Activated CD4-positive, alpha-beta T cell treated with anti-CD3 and anti-CD28 coated beads for 4 hours (primary cell): ENCODE results near the gene FYB2.
"Not testable (repeated sequence)": the region's sequence is repeated elsewhere in the genome, so short reads cannot be mapped to it uniquely, and the experiment has no call there.

Source experiments
- DNase-seq, 2 donors: peaks; one replicate each; pipeline ENCODE4 v3.0.0-alpha.2; 2020

The FYB2 gene

DNA sequence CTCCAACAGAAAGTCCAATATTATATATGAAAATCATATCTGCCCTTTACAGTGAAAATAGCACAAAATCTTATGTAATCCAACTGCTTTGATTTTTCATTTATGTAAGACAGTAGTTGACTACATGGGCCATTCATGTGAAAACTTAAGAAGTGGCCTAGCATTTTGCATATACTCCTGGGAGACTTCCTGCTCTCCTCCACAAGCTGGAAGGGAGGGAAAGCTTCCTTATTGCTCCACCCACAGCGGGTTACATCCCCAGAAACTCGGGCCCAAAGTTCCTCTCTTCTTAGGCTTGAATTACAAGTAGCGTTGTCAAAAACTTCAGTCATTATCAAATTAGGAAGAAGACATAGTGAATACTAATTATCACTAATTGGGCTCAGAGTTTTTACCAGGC is 29.2 kb downstream of the FYB2 start:
- DNase-seq, result no peak

DNA sequence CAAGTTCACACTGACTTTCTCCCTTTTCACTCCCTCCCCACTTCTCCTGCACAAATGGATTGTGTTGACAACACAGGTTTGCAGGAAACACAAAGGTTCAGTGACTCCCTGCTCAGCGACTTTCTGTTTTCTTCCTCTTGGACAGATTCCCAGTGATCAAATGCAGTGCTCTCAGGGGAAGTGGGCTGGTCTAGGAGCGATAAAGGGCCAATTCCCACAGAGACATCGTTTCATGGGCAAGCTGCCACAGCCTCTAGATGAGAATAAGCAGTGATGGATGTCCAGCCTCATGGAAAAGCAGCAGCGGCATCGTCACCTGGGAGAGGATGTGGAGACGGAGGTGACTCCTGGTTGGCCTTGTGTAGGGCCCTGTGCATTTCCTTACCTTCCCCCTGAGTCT is 30.6 kb downstream of the FYB2 start:
- DNase-seq, result no peak

DNA sequence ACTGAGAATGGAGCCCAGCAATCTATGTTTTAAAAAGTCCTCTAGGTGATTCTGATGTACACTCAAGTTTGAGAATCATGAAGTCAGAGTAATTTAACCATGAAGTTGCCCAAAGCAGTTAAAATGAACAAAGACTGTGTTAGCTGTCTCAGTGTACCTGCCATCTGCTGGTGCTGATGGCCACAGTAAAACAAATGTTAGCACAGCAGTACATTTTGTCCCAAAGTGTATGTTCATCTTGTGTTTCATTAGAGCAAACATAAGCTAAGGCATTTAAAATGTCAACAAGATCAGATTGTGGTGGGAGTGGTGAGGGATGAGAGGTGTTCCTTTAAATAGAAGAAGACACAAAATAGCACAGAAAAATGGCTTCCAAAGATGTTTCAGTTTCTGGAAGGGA is 31.1 kb downstream of the FYB2 start:
- no peak for DNase-seq

DNA sequence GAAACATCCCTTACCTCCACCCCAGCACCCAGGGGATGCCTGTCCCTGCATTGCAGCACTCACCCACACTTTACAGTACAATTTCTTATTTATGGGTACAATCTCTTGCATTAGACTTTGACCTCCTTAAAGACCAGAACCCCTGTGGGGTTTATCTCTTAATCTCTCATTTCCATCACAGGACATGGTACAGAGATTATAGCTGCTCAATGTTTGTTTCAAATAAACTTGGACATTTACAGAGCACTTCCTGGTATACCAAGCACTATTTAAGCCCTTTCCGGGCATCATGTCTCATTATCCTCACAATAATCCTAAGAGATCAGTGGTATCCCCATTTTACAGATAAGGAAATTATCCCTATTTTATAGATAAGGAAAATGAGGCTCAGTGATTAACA is 31.9 kb downstream of the FYB2 start:
- no peak for DNase-seq

DNA sequence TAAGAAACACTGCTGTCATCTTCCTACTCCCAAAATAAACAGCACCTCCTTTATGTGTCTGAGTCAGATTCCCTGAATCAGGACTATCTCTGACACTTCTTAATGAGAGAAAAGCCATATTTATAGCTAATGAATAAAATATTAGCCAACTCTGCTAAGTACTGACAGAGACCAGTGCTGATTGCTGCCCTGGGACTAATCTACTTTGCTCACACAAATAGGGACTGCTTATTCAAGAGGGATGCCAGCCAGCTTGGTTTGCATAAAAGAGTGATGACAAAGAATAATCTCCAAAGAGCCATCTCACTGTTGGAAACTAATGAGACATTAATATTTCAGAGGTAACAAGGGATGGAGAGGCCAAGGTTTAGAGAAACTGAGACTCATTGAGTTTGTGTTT is 36.4 kb downstream of the FYB2 start:
- DNase-seq, result no peak

DNA sequence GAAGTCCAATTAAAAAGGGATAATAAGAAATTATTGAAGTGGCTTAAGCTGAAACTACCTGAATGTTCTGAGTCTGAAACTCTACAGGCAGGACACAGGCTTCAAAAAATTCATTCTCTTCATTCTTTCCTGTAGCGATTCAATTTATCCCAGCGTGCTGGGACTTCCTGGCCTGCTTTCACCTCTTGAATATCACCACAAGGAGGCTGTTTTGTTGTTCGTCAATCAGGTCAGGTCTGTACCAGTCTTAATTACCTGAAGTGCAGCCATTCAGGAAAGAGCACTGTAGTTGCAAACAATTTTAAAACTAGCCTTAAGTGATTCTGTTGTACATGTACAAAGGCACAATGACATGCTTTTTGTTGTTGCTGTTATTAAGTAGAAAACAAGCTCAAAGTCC is 38.4 kb downstream of the FYB2 start:
- DNase-seq, result no peak

DNA sequence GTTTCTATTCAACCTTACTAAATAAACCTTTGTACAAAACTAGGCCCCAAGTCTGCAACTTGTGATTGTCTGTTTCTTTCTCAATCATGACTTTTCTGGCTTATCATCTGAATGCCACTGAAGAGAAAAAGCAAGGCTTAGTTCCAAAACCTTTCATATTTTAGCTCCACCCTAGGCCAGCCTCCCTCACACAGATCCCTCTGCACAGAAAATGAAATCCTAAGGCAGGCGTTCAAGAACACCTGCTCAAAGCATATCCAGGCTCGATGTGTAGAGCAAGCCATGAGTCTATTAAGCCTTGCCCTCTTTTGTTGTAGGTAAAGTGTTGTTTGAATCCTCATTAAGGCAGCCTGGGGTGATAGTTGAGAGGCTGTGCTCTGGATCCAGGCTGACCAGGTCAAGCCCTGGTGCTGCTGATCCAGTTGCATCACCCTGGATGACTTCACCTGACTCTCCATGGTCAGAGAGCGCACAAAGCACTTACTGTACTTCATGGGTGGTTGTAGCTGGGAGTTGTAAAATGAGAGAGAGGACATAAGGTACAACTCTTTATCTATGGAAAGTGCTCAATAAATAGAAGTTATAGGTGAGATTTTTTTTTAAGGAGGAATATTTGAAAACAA is 39.0 kb downstream of the FYB2 start:
- DNase-seq, result no peak

DNA sequence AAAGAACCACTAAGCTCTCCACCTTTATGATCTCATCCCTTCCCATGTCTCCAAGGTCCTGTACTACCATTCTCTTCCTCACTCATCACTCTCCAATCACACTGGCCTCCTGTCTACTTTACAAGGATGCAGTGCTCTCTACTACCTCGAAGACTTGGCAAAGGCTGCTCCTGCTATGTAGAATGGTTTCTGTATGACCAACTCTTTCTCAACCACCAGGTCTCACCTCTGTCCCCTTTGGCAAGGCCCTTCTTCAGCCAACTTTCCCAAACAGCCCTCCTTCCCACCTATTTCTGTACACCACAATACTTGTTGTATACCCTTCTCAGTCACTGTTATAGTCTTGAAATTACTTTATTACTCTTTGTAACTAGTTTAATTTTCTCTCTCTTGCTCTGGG is 41.2 kb downstream of the FYB2 start:
- DNase-seq, result no peak

DNA sequence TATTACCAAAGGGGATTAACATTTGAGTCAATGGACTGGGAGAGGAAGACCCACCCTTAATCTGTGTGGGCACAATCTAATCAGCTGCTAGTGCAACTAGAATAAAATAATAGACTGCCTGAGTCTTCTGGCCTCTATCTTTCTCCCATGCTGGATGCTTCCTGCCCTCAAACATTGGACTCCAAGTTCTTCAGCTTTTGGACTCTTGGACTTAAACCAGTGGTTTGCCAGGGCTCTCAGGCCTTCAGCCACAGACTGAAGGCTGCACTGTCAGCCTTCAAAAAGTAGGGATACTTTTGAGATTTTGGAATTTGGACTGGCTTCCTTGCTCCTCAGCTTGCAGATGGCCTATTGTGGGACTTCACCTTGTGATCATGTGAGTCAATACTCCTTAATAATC is 44.5 kb downstream of the FYB2 start:
- DNase-seq, result not testable (repeated sequence)

DNA sequence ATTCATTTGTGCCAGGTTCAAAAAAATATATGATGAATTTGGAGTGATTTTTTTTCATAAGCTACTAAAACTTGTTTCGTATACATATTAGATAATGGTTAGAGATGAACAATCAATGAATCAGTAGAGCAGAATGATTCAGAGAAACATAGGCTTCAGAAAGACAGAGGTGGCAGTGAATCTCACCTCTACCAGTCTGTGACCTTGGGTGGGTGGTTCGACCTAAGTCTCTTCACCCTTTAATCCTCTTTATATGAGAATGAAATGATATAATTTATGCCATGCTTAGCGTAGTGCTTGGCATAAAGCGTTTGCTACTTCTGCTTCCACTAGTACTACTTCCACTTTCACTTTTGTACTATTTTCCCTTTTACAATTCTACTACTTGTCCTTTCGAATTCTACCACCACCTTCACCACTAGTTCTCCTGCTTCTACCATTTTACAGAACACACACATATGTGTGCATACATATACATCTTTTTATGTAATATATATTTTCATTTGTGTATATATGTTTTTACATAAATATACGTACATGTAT is 45.1 kb downstream of the FYB2 start:
- DNase-seq, result no peak

DNA sequence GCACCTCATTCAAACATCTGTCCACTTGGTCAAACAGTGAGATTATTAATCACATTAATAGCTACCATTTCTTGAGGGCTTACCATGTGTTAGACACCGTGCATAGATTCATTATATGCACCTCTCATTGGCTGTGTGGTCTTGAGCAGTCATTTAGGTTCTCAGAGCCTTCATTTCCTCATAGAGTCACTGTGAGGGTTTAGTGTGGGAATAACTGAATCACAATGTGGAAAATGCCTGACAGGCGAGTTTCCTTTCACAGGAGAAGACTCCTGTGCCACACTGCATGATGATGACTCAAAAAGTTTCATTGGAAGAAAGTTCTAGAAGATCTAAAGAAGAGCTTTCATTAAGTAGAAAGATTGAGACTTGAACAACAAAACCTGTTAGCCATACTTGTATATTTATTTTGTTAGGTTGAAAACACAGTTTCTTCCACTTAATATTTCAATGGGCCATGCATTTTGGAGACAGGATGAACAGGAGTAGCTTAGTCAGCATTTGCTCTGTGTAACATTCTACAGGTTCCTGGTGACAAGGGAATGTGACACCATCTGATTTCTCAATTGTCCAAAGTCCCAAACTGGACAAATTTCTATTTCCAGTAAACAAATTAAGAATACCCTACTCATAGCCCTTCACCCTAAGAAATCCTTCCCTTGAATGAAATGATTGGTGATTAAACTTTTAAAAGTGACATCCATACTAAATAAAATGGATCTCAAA is 45.7 kb downstream of the FYB2 start:
- no peak for DNase-seq

DNA sequence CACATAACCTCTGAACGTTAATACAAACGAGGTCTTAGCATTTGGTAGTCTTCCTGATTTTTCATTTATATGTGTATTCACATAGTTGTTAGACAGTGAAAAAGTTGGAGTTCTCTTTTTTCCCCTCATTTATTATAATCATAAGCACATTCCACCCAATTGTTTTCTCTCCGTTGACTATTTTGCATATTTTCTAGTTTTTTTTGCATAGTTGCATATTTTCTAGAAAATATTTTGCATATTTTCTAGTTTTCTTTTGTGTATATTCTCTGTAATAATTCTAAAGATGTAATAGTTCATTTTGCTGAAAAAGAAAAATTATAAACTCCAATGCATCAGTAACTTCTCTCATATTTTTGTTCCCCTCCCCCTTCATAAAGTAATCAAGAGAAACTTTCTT is 47.5 kb downstream of the FYB2 start:
- no peak for DNase-seq

DNA sequence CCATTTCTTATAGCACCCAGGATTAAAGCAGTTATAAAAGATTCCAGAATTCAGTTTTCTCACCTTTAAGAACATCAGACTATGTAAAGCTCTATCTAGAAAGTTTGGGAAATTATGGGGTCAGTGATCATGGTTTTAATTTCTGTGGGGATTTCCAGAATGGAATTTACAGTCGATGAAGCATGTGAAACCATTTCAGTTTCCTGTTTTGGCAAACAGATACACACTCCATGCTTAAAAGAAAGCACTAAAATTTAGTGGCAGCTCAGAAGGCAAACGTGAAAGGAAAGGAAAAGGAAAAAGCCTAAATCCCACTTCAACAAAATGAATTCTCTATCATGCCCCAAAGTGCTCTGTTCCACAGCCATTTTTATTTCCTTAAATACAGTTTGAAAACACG is 60.4 kb downstream of the FYB2 start:
- DNase-seq, result no peak

DNA sequence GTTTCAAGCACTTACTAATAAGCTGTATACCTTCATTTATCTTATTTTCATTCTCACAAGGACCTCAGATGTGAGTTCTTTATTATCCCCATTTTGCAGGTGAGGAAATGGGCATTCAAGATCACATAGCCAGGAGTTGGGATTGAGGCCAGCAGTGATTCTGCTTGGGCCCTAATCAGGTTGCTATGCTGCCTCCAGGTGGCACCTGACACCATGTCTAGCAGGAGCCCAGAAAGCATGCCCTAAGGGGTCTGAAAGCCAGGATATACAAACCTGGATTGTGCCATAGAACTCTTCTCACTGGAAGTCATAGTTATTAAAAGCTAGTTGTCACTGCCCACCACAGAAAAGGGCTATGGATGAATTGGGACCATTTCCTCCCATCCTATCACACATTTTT is 61.1 kb downstream of the FYB2 start:
- DNase-seq, result no peak

DNA sequence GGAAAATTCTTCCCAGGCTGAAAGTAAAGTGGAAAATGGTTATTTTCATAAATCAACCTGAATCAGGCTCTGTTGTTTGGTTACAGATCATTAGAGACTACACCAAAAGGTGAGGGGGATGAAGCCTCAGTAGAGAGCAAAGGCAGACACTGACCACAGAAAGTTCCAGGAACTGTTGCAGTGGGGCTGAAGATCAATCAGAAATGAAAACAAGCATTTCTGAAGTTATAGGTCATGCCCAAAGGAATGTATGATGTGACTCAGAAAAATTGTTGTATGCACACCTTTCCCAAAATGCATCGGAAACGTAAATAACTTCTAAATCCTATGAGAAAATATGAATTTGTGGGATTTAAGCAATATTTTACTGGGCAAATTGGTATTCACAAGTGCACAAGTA is 63.3 kb downstream of the FYB2 start:
- no peak for DNase-seq

DNA sequence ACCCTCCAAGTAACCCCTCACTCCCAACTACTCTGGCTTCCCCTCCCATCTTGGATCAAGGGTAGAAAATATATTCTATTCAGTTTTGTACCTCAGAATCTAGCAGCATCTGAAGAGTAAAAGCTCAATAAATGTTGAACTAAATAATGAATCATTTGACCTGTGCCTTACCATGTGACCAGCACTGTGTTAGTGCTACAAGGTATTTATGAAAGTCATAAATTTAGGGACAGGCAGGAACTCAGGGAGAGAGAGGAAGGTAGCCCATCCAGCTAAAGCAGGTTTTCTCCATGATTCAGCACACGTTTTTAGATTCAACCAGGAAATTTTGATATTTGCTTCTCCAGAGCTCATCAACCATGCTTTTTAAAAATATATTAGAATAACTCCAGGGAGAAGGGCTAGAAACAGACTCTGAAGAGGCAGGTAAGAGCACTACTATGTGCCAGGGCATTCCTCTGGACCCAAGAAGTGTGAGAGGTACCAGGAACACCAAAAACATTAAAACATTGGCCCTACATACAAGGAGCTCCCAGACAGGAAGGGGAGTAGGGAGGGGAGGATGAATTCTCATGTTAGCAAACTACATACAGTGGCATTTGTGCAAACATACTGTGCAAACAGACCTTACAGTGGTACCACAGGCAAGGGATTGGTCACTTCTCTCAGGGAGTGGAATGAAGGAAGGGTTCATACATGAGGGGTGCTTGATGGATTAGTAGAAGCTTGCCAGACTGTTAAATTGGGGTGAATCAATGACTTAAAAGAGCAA is 64.3 kb downstream of the FYB2 start:
- no peak for DNase-seq

DNA sequence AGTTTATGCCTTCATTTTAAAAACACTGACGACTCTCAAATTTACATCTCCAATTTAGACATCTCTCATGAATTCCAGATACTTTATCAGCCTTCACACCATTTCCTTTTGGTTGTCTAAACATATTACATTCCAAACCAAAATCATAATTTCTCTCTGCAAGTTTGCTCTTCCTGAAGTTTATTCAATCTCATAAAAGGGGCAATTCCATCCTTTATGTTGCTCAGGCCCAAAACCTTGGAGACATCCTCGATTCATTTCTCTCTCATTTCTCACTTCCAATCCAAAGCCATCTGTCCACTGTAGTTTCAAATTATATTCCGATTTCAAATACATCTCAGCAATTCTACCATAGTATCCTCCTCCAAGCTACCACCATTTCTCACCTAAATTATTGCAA is 74.0 kb downstream of the FYB2 start:
- DNase-seq, result no peak

DNA sequence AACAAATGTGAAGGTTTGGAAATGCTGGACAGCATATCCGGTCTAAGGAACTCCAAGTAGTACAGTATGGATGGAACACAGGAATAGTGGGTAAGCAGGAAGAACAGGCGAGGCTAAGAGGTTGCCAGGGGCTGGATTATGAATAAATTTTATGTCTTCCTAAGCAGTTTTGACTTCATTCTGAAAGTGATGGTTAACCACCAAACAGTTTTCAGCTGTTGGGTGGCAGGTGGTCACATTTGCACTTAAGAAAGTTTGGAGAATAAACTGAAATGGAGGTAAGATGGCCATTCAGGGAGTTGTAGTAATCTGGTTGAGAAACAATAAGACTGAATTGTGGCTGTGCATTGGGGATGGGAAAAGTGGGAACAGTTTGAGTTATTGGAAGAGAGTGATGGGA is 90.2 kb downstream of the FYB2 start:
- DNase-seq, result no peak

DNA sequence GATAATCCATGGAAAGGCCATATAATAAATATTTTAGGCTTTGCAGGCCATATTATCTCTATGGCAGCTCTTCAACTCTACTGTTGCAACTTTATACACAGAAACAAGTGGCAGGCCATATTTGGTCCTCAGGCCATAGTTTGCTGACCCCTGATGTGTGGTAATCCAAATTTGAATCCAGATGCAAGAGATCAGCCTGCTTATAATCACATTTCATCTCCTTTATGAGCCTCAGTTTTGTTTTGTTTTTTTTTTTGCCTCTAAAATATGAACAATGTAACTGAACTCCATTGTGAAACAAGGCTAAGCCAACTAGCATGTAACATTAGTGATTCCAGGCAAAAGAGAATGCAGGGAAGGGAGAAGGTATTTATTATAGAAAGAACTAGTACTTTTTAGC is 92.5 kb downstream of the FYB2 start:
- no peak for DNase-seq

DNA sequence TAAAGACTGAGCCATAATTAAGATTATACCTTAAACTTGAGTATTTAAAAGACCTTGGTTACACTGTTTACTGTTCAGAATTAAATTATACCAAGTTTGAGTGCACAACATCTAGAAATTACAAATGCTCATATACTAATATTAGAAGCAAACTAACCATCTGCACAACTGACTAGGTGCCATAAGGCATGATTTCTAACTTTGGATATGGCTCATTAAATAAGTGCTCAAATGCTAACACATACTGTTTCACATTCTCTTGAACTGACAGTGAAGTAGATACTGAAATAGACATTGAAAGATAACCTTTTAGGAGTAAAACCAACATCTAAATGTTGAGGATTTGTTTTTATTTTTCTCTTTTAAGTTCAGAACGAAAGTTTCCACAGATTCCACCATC is 100.0 kb downstream of the FYB2 start:
- no peak for DNase-seq

DNA sequence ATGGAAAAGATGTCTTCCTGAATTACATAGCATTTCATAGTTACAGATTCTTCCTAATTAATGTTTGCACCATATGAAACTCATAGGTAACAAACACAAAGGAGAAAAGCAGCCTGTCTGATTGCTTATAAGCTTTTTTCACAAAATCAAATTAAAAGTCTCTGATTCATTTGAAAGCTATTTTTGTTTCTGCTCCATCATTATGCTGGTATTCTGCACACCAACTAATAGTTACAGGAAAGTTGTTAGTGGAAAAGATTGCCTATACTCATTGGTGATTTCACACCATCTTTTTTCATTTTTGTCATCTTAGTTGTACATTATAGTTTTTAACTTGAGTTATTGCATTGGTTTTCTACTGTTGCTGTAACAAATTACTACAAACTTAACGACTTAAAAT is 104.0 kb downstream of the FYB2 start:
- DNase-seq, result no peak

DNA sequence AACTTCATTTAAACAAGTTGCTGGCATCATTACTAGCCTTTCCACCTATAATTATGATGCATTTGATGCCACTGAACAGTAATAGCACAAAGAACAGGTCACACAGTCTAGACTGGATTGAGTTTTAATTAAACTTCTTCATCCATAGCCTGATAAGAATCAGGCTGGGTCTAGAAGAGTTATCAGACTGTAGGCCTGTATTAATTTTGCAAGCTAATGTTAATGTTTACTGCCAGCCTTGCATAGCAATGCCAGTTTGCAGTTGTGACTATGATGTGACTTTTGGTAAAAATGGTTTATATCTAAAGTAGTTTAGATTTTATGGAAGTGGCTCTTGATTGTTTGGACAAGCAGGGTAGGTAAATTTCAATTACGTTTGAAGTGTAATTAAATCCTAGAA is 106.1 kb downstream of the FYB2 start:
- no peak for DNase-seq

DNA sequence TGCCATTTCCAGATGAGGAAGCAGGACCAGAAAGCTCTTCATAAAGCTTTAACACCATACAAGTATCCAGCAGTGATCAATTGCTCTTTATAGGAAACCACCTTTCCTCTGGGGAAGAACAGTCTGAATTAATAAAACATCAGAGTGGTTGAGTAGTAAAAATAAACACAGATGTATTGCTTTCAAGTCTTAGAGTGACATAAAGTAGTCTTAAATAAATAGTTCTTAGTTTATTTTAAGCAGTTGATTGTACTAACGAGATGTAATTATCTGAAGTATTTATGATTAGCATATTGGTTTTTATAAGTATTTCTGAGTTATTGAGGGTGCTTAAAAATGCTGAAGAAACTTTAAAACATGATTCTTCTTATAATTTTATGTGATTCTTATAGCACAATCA is 107.1 kb downstream of the FYB2 start:
- DNase-seq, result no peak

DNA sequence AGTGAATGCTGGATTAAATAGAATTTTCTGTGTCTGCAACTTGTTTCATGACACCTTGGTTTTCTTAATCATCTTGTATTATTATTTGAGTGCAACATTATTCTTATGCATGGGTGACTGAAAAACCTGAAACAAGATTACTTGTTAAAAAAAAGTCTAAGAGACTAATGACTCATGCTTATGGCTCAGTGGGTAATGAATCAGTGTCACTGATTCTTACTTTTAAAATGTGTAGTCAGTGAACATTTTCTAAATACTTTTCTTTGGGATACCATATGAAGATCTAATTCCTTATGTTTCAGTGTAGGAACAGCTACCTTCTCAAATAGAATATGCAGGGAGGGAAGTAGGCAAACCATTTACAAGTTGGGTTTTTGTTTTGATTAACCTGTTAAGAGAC is 108.6 kb downstream of the FYB2 start:
- no peak for DNase-seq
